HepG2 (cell line): ENCODE results near the gene ZFPL1. TPM values are rescaled to one million over a fixed set of nuclear protein-coding genes. Genes with fewer than 3 reads are reported as not detected.
A peak's percentile ranks its signal among the peaks of the same experiment; 100 is the strongest.

Experiments
- ATAC-seq: fragments of 200-7000 bp; cut with Tn5 transposase; 3 replicates; pipeline ENCODE4 v1.9.1; 2020; ENCODE audit warnings: mild to moderate bottlenecking, moderate library complexity
- BruUV-seq: library from RNA; stranded (reverse); fragments of 400-500 nt; replicated peaks from 2 replicates; lab custom pipeline; 2021; lab: Mats Ljungman, UMichigan
- CTCF ChIA-PET: fragments of 300-600 bp; formaldehyde crosslinking; extraction: SDS; loops from one replicate; lab custom pipeline; 2021; ENCODE audit warnings: low total read pairs, inconsistent platforms, low intra/inter-chr PET ratio; lab: Yijun Ruan, JAX
- POLR2A ChIA-PET: fragments of 350-600 bp; sonication (Branson Sonifier 250); formaldehyde crosslinking; loops from one replicate; lab custom pipeline; 2020; ENCODE audit warnings: antibody characterized with exemption, inconsistent platforms; lab: Yijun Ruan, JAX
- DNase-seq: peaks from one replicate; pipeline ENCODE4 v3.0.0-alpha.2; 2015; ENCODE audit warnings: low spot score
- FAIRE-seq: peaks from 3 replicates; lab custom pipeline; 2011; peaks lifted over from hg19 to GRCh38; lab: Jason Lieb, UNC
- H2AFZ ChIP-seq: one replicate; pipeline ENCODE4 v1.6.1; 2011; ENCODE audit warnings: low read length, inconsistent platforms
- H3K27ac ChIP-seq: fragments of 300-600 bp; 3 replicates; pipeline ENCODE4 v1.8.0; 2011; ENCODE audit warnings: mixed run types, mild to moderate bottlenecking, mixed read lengths, low read length, inconsistent platforms; ENCODE audit not compliant: insufficient read depth; ENCODE audit errors: extremely low read length
- H3K27me3 ChIP-seq, 2 experiments: fragments of 200-600 bp in 1 of 2; 2 replicates in 1 of 2; 3 replicates in 1 of 2; pipeline versions ENCODE4 v1.6.0 to v1.8.0; 2011; ENCODE audit warnings: low read length in 2 of 2, mild to moderate bottlenecking in 2 of 2, moderate library complexity in 2 of 2, inconsistent platforms in 1 of 2; ENCODE audit not compliant: insufficient read depth in 2 of 2, control insufficient read depth in 1 of 2
- H3K36me3 ChIP-seq, 2 experiments: fragments of 200-600 bp in 1 of 2; replicated peaks in 1 of 2; 2 replicates in 1 of 2; 3 replicates in 1 of 2; pipeline versions ENCODE4 v1.5.1 to v1.8.0; 2011; ENCODE audit warnings: low read length in 2 of 2, inconsistent platforms in 1 of 2; ENCODE audit not compliant: insufficient read depth in 2 of 2, control insufficient read depth in 1 of 2
- H3K4me1 ChIP-seq: 2 replicates; pipeline ENCODE4 v1.5.1; 2012; ENCODE audit warnings: low read length, inconsistent platforms; ENCODE audit not compliant: insufficient read depth
- H3K4me2 ChIP-seq: 2 replicates; pipeline ENCODE4 v1.6.0; 2011; ENCODE audit warnings: low read depth, low read length, inconsistent platforms
- H3K4me3 ChIP-seq, 3 experiments: fragments of 200-600 bp in 1 of 3; sonication (generic), shearing (Covaris generic) in 1 of 3; replicated peaks in 1 of 3; 2 replicates each; pipeline ENCODE4 v1.5.1; 2011 to 2016; ENCODE audit warnings: low read length in 3 of 3, inconsistent platforms in 2 of 3, low read depth in 2 of 3, mild to moderate bottlenecking in 2 of 3, control low read depth in 1 of 3, mixed read lengths in 1 of 3; ENCODE audit not compliant: insufficient read depth in 1 of 3
- H3K79me2 ChIP-seq: one replicate; pipeline ENCODE4 v1.6.1; 2011; ENCODE audit warnings: low read length, inconsistent platforms; ENCODE audit not compliant: insufficient read depth
- H3K9ac ChIP-seq: 2 replicates; pipeline ENCODE4 v1.6.0; 2011; ENCODE audit warnings: mild to moderate bottlenecking, low read depth, low read length, inconsistent platforms; ENCODE audit not compliant: insufficient read depth
- H3K9me3 ChIP-seq: 2 replicates; pipeline ENCODE4 v1.5.1; 2012; ENCODE audit warnings: mild to moderate bottlenecking, low read length
- H4K20me1 ChIP-seq: 2 replicates; pipeline ENCODE4 v1.6.0; 2011; ENCODE audit warnings: inconsistent platforms, mild to moderate bottlenecking, low read length, moderate library complexity; ENCODE audit not compliant: insufficient read depth
- CENPT ChIP-seq: sonication (generic); formaldehyde crosslinking; IDR thresholded peaks from 2 replicates; pipeline ENCODE4 v1.8.0; 2022; ENCODE audit warnings: low read depth, mild to moderate bottlenecking, moderate library complexity, missing genetic modification reagents
- HCFC1 ChIP-seq: fragments of 150-350 bp; IDR thresholded peaks from 2 replicates; pipeline ENCODE4 v1.6.1; 2014; ENCODE audit warnings: low read depth, low read length
- NCOA2 ChIP-seq: sonication (generic); formaldehyde crosslinking; IDR thresholded peaks from 2 replicates; pipeline ENCODE4 v1.8.0; 2022; ENCODE audit warnings: inconsistent platforms
- PAF1 ChIP-seq: IDR thresholded peaks from 2 replicates; pipeline ENCODE4 v1.6.1; 2016; ENCODE audit warnings: missing genetic modification reagents, missing compliant biosample characterization
- PHF5A ChIP-seq: IDR thresholded peaks from one replicate; pipeline ENCODE4 v1.6.1; 2018; ENCODE audit warnings: low read depth, missing genetic modification reagents; ENCODE audit not compliant: unreplicated experiment
- RFXAP ChIP-seq: sonication (generic); formaldehyde crosslinking; IDR thresholded peaks from 2 replicates; pipeline ENCODE4 v1.4.0; 2020; ENCODE audit warnings: missing genetic modification reagents, borderline replicate concordance
- TCF7 ChIP-seq: sonication (generic); IDR thresholded peaks from 2 replicates; pipeline ENCODE4 v1.6.1; 2016; ENCODE audit warnings: antibody characterized with exemption, low read depth
- ZNF160 ChIP-seq: sonication (generic); formaldehyde crosslinking; IDR thresholded peaks from 2 replicates; pipeline ENCODE4 v1.8.0; 2022; ENCODE audit warnings: mild to moderate bottlenecking, inconsistent platforms, missing genetic modification reagents
- ZNF577 ChIP-seq: sonication (generic); formaldehyde crosslinking; IDR thresholded peaks from 2 replicates; pipeline ENCODE4 v1.4.0; 2020; ENCODE audit warnings: mild to moderate bottlenecking, low read depth, missing genetic modification reagents, borderline replicate concordance
- ZNF7 ChIP-seq: IDR thresholded peaks from 2 replicates; pipeline ENCODE4 v1.6.1; 2016; ENCODE audit warnings: missing biosample characterization, missing genetic modification reagents
- ZNF781 ChIP-seq: sonication (generic); formaldehyde crosslinking; IDR thresholded peaks from 2 replicates; pipeline ENCODE4 v1.5.1; 2020; ENCODE audit warnings: borderline replicate concordance, mild to moderate bottlenecking, missing genetic modification reagents; ENCODE audit errors: not compliant biosample characterization
- WGBS: methylation state at CpG from one replicate; pipeline ENCODE4 v1.1.6; 2017; ENCODE audit warnings: low lambda C conversion rate; 5-methylcytosine and 5-hydroxymethylcytosine counted together
- in situ Hi-C: cut with HindIII; loops from 2 replicates; pipeline ENCODE4 v1.10.0; 2017; ENCODE audit warnings: low pct_unique_long_range_greater_than_20kb; ENCODE audit not compliant: extremely low pct_ligation_motif_present
- intact Hi-C: fragments of 100-400 bp; cut with micrococcal nuclease; formaldehyde crosslinking; loops from one replicate; pipeline ENCODE4 v1.10.0; 2022; ENCODE audit not compliant: unreplicated experiment
- polyA plus RNA-seq, 8 experiments: library from polyadenylated mRNA; depleted of rRNA in 3 of 8; stranded (reverse) in 7 of 8; unstranded in 1 of 8; fragments of >200 nt; fragmentation: Illumina TruSeq in 4 of 8; extraction: Trizol in 4 of 8; gene quantifications; 2 replicates each; pipeline versions ENCODE4 v1.2.1 to v1.2.3, GENCODE V29; 2011 to 2016; ENCODE audit warnings: low read depth in 4 of 8, missing spikeins in 1 of 8, mixed read lengths in 1 of 8; ENCODE audit not compliant: insufficient read depth in 1 of 8
- total RNA-seq, 5 experiments: library from RNA; depleted of rRNA; stranded (reverse); fragments of >200 nt; fragmentation: Illumina TruSeq; extraction: Trizol; gene quantifications; 2 replicates each; pipeline ENCODE4 v1.2.3, GENCODE V29; 2016; ENCODE audit warnings: low read depth in 1 of 5
- TF ChIP-seq, protein P1 (sequence below): sonication (generic); formaldehyde crosslinking; IDR thresholded peaks from 2 replicates; pipeline ENCODE4 v1.5.0; 2020; ENCODE audit warnings: mild to moderate bottlenecking, missing genetic modification reagents
- TF ChIP-seq, protein P2 (sequence below): sonication (generic); formaldehyde crosslinking; IDR thresholded peaks from 2 replicates; pipeline ENCODE4 v1.8.0; 2022; ENCODE audit warnings: low read depth, missing genetic modification reagents
- TF ChIP-seq, protein P3 (sequence below): sonication (generic); formaldehyde crosslinking; IDR thresholded peaks from 2 replicates; pipeline ENCODE4 v1.4.0; 2020; ENCODE audit warnings: missing genetic modification reagents
- TF ChIP-seq, protein P4 (sequence below): sonication (generic); formaldehyde crosslinking; IDR thresholded peaks from 2 replicates; pipeline ENCODE4 v1.8.0; 2022; ENCODE audit warnings: missing genetic modification reagents, mild to moderate bottlenecking, moderate library complexity, borderline replicate concordance

ZFPL1 gene
- total and polyA plus RNA-seq, 2 of the 13 experiments (the other 11 are each of a cell fraction or from before 2014, with no cell fraction given) = 32.2 to 56.0 TPM

DNA sequence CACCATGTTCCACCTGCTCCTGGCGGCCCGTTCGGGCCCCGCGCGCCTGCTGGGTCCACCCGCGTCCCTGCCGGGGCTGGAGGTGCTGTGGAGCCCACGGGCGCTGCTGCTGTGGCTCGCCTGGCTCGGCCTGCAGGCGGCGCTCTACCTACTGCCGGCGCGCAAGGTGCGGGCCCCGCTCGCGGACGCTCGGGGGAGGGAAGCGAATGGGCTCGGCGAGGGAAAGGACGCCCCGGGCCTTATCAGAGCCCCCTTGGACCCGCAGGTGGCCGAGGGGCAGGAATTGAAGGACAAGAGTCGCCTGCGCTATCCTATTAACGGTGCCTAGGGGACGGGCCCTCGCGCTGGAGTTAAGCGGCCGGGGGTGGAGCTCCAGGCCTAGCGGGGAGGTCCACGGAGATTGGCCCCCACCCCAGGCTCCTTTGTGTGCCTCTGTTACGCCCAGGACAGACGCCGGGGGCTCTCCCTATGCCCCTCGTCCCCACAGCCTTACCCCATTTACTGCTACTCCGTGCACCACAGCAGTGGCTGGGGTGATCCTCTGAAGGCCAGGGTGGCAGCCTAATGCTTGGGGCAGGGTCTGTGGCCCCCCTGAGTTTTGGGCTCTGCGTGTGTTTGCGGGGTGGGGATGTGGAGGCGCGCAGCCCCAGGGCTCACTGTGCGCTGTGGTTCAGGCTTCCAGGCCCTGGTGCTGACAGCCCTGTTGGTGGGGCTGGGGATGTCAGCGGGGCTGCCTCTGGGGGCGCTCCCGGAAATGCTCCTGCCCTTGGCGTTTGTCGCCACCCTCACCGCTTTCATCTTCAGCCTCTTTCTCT is 28.7 kb downstream of the ZFPL1 start:
- H3K4me1 ChIP-seq = peaks cover 37% of the 10 kb centered on the region
- intact Hi-C loops = loop anchor here (2.0 kb wide), 1 partner anchor 68 kb away; the partner anchor contains the start of gene CAPN1
- H3K27me3 ChIP-seq = no peaks in the 10 kb centered on the region
- peak overlapping the region; percentile 65 to 98 (median 95) for H3K4me3 ChIP-seq
- H4K20me1 ChIP-seq = no peaks in the 10 kb centered on the region
- H3K9me3 ChIP-seq = no peaks in the 10 kb centered on the region
- H3K36me3 ChIP-seq = peaks cover 3 to 11% of the 10 kb centered on the region in 2 experiments; a peak in 4 of 5 replicates
- POLR2A ChIA-PET = interaction anchor here (0.6 to 5.0 kb wide), 22 partner anchors 9 to 258 kb away, joined by 3 to 86 read pairs (median 6); partner anchors contain the start of genes ARL2, BATF2, CAPN1 and FAU
- in situ Hi-C loops = loop anchor here (5.0 kb wide), 1 partner anchor 70 kb away; the partner anchor contains the start of gene CAPN1
- H3K9ac ChIP-seq = peak overlapping the region; percentile 84
- 2% methylated on average over 18 of the region's 57 CpGs for WGBS
- peak overlapping the region; percentile 96 for H3K4me2 ChIP-seq
- H3K79me2 ChIP-seq = peaks cover 10% of the 10 kb centered on the region
- BruUV-seq = no TSS peak
- FAIRE-seq (peak; percentile 40), DNase-seq (peak; percentile 41), ATAC-seq (peak; percentile 47)
- no peak overlapping the region for H2AFZ ChIP-seq
- CTCF ChIA-PET = interaction anchor here (2.0 kb wide), 1 partner anchor 68 kb away, joined by 9 read pairs; the partner anchor contains the start of gene CAPN1
- H3K27ac ChIP-seq = peak overlapping the region; percentile 61
- TF ChIP-seq CENPT (CRISPR knock-in tag) = no peak
- TF ChIP-seq, protein P1, sequence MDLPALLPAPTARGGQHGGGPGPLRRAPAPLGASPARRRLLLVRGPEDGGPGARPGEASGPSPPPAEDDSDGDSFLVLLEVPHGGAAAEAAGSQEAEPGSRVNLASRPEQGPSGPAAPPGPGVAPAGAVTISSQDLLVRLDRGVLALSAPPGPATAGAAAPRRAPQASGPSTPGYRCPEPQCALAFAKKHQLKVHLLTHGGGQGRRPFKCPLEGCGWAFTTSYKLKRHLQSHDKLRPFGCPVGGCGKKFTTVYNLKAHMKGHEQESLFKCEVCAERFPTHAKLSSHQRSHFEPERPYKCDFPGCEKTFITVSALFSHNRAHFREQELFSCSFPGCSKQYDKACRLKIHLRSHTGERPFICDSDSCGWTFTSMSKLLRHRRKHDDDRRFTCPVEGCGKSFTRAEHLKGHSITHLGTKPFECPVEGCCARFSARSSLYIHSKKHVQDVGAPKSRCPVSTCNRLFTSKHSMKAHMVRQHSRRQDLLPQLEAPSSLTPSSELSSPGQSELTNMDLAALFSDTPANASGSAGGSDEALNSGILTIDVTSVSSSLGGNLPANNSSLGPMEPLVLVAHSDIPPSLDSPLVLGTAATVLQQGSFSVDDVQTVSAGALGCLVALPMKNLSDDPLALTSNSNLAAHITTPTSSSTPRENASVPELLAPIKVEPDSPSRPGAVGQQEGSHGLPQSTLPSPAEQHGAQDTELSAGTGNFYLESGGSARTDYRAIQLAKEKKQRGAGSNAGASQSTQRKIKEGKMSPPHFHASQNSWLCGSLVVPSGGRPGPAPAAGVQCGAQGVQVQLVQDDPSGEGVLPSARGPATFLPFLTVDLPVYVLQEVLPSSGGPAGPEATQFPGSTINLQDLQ (CRISPR knock-in tag) = no peak
- TF ChIP-seq HCFC1 = no peak
- TF ChIP-seq NCOA2 (CRISPR knock-in tag) = 0 out of 2 replicates have a peak, but pooled peaks have one; percentile 17
- TF ChIP-seq, protein P2, sequence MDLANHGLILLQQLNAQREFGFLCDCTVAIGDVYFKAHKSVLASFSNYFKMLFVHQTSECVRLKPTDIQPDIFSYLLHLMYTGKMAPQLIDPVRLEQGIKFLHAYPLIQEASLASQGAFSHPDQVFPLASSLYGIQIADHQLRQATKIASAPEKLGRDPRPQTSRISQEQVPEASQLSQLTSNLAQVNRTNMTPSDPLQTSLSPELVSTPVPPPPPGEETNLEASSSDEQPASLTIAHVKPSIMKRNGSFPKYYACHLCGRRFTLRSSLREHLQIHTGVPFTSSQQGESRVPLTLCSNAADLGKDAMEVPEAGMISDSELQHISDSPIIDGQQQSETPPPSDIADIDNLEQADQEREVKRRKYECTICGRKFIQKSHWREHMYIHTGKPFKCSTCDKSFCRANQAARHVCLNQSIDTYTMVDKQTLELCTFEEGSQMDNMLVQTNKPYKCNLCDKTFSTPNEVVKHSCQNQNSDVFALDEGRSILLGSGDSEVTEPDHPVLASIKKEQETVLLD (CRISPR knock-in tag) = no peak
- TF ChIP-seq, protein P3, sequence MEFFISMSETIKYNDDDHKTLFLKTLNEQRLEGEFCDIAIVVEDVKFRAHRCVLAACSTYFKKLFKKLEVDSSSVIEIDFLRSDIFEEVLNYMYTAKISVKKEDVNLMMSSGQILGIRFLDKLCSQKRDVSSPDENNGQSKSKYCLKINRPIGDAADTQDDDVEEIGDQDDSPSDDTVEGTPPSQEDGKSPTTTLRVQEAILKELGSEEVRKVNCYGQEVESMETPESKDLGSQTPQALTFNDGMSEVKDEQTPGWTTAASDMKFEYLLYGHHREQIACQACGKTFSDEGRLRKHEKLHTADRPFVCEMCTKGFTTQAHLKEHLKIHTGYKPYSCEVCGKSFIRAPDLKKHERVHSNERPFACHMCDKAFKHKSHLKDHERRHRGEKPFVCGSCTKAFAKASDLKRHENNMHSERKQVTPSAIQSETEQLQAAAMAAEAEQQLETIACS (CRISPR knock-in tag) = no peak; the same call in 1 of the 2 replicates
- TF ChIP-seq ZNF577 (CRISPR knock-in tag) = no peak
- TF ChIP-seq ZNF781 (CRISPR knock-in tag) = no peak
- TF ChIP-seq RFXAP (CRISPR knock-in tag) = peak; percentile 60; the same call in 1 of the 2 replicates
- TF ChIP-seq ZNF160 (CRISPR knock-in tag) = no peak
- TF ChIP-seq, protein P4, sequence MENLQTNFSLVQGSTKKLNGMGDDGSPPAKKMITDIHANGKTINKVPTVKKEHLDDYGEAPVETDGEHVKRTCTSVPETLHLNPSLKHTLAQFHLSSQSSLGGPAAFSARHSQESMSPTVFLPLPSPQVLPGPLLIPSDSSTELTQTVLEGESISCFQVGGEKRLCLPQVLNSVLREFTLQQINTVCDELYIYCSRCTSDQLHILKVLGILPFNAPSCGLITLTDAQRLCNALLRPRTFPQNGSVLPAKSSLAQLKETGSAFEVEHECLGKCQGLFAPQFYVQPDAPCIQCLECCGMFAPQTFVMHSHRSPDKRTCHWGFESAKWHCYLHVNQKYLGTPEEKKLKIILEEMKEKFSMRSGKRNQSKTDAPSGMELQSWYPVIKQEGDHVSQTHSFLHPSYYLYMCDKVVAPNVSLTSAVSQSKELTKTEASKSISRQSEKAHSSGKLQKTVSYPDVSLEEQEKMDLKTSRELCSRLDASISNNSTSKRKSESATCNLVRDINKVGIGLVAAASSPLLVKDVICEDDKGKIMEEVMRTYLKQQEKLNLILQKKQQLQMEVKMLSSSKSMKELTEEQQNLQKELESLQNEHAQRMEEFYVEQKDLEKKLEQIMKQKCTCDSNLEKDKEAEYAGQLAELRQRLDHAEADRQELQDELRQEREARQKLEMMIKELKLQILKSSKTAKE (CRISPR knock-in tag) = no peak
- TF ChIP-seq PAF1 = no peak
- TF ChIP-seq TCF7 = peak; percentile 26; the same call in 1 of the 2 replicates
- TF ChIP-seq ZNF7 = no peak
- TF ChIP-seq PHF5A (CRISPR knock-in tag) = no peak
